Bronchial epithelial cell (primary cell): ENCODE data around the gene TTLL3. TPM values are rescaled to one million over a fixed set of nuclear protein-coding genes. Genes with fewer than 3 reads are reported as not detected.

ENCODE experiments used
- DNase-seq: peaks from one replicate; pipeline ENCODE4 v3.0.0-alpha.2; 2010; ENCODE audit warnings: low read depth
- FAIRE-seq: peaks from 2 replicates; lab custom pipeline; 2011; peaks lifted over from hg19 to GRCh38; lab: Jason Lieb, UNC
- H3K27me3 ChIP-seq: 2 replicates; pipeline ENCODE4 v1.5.1; 2011; ENCODE audit warnings: low read length; ENCODE audit not compliant: control insufficient read depth, insufficient read depth
- H3K36me3 ChIP-seq: 2 replicates; pipeline ENCODE4 v1.5.1; 2011; ENCODE audit warnings: low read length; ENCODE audit not compliant: control insufficient read depth, insufficient read depth
- H3K4me3 ChIP-seq: 2 replicates; pipeline ENCODE4 v1.5.1; 2011; ENCODE audit warnings: mild to moderate bottlenecking, low read depth, low read length, control low read depth
- CTCF ChIP-seq: IDR thresholded peaks from 2 replicates; pipeline ENCODE4 v1.5.1; 2011; ENCODE audit warnings: mild to moderate bottlenecking, moderate library complexity, low read length, control low read depth, inconsistent platforms; ENCODE audit not compliant: insufficient read depth, severe bottlenecking
- total RNA-seq: library from RNA; depleted of rRNA; stranded (reverse); fragments of >200 nt; gene quantifications from 2 replicates; pipeline ENCODE4 v1.2.1, GENCODE V29; 2014

Gene TTLL3
- total RNA-seq, 1 donor from 2014 or later, result 11.3 TPM

DNA sequence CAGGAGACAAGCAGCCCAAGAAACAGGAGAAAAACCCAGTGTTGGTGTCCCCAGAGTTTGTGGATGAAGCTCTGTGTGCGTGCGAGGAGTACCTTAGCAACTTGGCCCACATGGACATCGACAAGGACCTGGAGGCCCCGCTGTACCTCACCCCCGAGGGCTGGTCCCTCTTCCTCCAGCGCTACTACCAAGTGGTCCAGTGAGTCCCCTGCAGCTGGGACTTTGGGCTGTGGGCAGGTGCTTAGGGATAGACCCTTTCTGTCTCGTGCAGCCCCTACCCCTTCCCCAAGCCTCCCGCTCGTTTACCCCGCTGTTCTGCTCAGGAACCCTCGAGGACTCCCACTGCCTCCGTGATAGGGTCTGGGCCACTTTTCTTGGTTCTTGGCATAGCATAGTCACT lies 10.5 kb downstream of the TTLL3 start:
- DNase-seq (no peak), FAIRE-seq (no peak)
- TF ChIP-seq CTCF, result no peak
- H3K36me3 ChIP-seq, result peaks cover 2% of the 10 kb centered on the region
- H3K4me3 ChIP-seq, result no peak overlapping the region
- no peaks in the 10 kb centered on the region for H3K27me3 ChIP-seq

GRCh38 chr3:9820946-9821345 lies 10.9 kb downstream of the TTLL3 start:
- peak; percentile 36 for TF ChIP-seq CTCF
- DNase-seq, result peak; percentile 18
- no peak for FAIRE-seq

DNA sequence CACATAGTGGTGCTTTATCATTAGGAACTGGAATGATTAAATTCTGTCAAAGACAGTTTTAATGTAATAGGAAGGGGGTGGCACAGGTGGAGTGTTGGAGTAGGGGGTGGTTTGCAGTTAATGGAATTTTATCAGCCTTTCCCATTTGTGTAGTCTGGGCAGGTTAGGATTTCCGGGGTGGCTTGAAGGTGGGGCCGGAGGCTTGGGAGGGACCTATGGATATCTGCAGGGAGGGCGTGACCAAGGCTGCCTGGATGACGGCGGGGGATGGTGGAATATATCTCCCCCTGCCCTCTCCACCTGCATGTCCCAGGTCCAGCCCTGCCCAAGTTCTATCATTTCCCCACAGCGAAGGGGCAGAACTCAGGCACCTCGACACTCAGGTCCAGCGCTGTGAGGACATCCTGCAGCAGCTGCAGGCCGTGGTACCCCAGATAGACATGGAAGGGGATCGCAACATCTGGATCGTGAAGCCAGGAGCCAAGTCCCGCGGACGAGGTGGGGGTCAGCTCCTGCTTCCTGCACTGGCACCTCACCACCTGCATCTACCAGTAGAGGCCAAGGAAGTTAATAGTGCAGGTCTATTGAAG lies 15.5 kb downstream of the TTLL3 start:
- FAIRE-seq (no peak), DNase-seq (no peak)
- H3K4me3 ChIP-seq, result no peak overlapping the region
- H3K27me3 ChIP-seq, result no peaks in the 10 kb centered on the region
- TF ChIP-seq CTCF, result no peak
- peaks cover 5% of the 10 kb centered on the region for H3K36me3 ChIP-seq

More at GRCh38 chr3:9820946-9821345, 10.9 kb downstream of the TTLL3 start:
- no peak overlapping the region for H3K4me3 ChIP-seq
- no peaks in the 10 kb centered on the region for H3K27me3 ChIP-seq
- peaks cover 2% of the 10 kb centered on the region for H3K36me3 ChIP-seq

DNA sequence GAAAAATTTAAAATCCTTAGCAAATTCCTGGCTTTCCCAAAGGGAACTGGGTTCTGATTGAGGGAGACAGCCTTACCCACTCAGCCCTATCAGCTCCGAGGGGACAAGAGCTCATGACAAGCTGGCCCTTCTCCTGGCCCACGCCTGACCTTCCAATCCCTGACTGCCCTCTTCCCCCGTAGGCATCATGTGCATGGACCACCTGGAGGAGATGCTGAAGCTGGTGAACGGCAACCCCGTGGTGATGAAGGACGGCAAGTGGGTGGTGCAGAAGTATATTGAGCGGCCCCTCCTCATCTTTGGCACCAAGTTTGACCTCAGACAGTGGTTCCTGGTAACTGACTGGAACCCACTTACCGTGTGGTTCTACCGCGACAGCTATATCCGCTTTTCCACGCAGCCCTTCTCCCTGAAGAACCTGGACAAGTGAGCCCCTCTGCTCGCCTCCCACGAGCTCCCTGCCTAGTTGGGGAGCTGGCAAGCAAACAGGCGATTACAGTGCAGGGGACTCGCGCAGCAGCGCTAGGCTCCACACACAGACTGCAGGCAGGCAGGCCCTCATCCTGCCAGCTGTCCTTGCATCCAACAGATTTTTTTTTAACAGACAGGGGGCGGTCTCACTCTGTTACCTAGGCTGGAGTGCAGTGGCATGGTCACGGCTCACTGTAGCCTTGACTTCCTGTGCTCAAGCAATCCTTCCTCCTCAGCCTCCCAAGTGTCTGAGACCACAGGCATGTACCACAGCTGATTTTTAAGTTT lies 16.9 kb downstream of the TTLL3 start:
- DNase-seq (peak; percentile 20), FAIRE-seq (no peak)
- Histone ChIP-seq H3K4me3 (no peak overlapping the region), H3K36me3 (peaks cover 5% of the 10 kb centered on the region), H3K27me3 (no peaks in the 10 kb centered on the region)
- TF ChIP-seq CTCF, result peak; percentile 34

- no peaks in the 10 kb centered on the region for H3K27me3 ChIP-seq
- FAIRE-seq (no peak), DNase-seq (no peak)
- H3K4me3 ChIP-seq, result no peak overlapping the region
- H3K36me3 ChIP-seq, result peaks cover 10% of the 10 kb centered on the region
- no peak for TF ChIP-seq CTCF
These were observed 19.0 kb downstream of the TTLL3 start for GRCh38 chr3:9828801-9829755.
